Measurements from ENCODE around the gene STK11.

Gene STK11

DNA sequence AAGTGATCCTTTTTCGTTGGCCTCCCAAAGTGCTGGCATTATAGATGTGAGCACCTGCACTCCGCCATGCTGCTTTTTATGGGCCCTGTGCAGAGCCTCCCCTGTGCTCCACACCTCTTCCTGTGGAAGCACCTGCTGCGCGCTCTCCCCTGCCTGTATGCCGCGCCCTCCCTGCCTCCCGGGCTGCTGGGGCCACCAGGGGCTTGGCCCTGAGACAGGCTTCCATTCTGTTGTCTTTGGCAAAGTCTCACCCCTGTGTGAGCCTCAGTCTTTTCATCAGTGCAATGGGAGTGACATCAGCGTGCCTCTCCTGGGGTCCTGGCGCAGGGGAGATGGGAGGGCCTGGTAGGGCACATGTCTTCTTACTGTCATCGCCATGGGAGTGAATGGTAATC, 71.0 kb downstream of the STK11 start:
- TF ChIP-seq, protein P1, sequence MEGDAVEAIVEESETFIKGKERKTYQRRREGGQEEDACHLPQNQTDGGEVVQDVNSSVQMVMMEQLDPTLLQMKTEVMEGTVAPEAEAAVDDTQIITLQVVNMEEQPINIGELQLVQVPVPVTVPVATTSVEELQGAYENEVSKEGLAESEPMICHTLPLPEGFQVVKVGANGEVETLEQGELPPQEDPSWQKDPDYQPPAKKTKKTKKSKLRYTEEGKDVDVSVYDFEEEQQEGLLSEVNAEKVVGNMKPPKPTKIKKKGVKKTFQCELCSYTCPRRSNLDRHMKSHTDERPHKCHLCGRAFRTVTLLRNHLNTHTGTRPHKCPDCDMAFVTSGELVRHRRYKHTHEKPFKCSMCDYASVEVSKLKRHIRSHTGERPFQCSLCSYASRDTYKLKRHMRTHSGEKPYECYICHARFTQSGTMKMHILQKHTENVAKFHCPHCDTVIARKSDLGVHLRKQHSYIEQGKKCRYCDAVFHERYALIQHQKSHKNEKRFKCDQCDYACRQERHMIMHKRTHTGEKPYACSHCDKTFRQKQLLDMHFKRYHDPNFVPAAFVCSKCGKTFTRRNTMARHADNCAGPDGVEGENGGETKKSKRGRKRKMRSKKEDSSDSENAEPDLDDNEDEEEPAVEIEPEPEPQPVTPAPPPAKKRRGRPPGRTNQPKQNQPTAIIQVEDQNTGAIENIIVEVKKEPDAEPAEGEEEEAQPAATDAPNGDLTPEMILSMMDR (IDR thresholded peaks at IDR 0.05): no peak

DNA sequence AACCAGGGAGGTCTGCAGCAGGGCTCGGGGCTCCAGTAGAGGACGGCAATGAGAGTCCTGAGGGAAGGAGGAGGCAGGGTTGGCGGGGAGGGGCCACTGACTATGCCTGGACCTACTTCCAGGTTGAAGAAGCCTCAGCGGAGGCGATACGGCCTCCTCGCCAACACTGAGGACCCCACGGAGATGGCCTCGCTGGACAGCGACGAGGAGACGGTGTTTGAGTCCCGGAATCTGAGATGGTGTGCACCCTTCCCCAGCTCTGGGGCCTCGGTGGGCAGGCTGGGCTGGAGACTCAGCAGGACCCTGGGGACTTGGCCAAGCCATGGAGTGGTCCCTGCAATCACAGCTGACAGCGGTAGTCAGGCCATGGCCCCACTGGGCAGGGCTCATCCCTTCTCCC, 71.5 kb downstream of the STK11 start:
- TF ChIP-seq, protein P1 (IDR thresholded peaks at IDR 0.05): no peak

All from LNCAP (cell line).